GM18951 (cell line): Measurements from ENCODE around the gene SMKR1.

Experiments
- POLR2A ChIP-seq: IDR thresholded peaks from 4 replicates; pipeline ENCODE4 v1.6.1; 2011; ENCODE audit warnings: mild to moderate bottlenecking; ENCODE audit not compliant: insufficient read length, insufficient read depth; ENCODE audit errors: extremely low read depth
- in situ Hi-C: fragments of 300-500 bp; cut with MboI; formaldehyde crosslinking; loops from one replicate; pipeline ENCODE4 v1.12.0; 2022; ENCODE audit warnings: low sequenced_read_pairs, mixed read lengths, inconsistent platforms; ENCODE audit not compliant: unreplicated experiment

Gene SMKR1

DNA sequence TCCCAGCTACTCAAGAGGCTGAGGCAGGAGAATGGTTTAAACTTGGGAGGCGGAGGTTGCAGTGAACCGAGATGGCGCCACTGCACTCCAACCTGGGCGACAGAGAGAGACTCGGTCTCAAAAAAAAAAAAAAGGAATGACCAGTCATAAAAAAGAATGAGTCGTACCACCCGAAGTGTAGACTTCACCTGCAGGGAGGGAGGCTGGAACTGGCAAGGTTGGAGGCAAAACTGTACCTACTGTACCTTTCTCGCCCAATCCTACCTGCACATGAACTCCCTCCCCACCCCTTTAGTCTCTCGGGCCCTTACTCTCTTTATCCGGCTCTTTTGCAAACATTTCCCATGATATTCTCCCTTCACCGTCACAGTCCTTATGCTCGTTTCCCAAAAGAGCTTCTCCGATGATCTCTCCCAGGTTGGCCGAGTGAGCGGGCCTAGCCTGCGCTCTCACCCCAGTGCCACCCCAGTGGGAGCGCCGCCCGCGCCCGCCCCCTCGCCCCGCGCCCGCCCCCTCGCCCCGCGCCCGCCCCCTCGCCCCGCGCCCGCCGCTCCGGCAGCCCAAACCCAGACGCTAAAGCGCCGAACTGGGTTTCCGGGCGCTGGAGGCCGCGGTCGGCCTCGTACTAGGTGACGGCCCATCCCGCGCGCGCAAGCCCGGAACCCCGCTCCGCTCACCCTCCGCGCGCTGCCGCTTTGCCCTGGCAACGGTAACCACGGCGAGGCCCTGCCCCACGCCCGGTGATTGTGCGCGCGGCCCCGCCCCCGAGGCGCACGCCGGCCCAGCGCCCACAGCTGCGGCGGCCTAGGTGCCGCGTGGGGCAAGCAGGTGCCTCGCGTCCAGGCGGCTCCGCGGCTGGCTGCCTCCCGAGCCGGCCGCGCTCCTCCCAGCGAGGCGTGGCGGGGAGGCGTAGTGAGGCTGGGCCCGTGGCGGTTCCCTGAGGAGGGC lies at the start of gene SMKR1:
SMKR1 (plus strand) TSS at position 772 of the 948 bp plus-strand sequence. CDS start 294 bp downstream, outside the sequence.
- peak; percentile 41 for TF ChIP-seq POLR2A

DNA sequence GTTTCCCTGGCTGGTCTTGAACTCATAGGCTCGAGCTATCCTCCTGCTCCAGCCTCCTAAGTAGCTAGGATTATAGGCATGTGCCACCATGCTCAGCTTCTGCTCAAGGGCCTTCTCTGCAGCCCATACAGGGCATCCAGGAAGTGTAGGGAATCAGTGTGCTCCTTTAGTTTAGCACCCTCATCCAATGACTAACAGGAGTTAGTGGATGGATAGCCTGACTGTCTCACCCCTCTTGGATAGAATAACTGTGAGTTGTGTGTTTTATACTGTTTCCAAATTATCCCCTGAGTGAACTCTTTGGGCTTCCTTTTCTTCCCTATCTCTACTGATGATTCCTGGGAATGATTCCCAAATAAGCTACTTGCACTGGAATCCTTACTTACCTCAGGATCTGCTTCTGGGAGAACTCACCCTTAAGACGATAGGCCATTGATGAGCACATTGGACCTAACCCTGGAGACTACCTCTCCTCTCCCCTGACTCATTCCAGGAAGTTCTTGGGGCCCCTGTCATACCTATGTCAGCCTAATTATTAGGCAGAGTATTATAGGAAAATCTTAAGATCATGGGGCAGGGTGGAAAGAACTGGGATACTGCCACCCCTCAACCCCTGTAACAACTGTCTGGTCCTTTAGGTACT lies 49.6 kb upstream of the SMKR1 start:
- no peak for TF ChIP-seq POLR2A
- in situ Hi-C loops, result no loop called here

More for the DNA sequence above, at the start of gene SMKR1:
- in situ Hi-C loops, result no loop called here

DNA sequence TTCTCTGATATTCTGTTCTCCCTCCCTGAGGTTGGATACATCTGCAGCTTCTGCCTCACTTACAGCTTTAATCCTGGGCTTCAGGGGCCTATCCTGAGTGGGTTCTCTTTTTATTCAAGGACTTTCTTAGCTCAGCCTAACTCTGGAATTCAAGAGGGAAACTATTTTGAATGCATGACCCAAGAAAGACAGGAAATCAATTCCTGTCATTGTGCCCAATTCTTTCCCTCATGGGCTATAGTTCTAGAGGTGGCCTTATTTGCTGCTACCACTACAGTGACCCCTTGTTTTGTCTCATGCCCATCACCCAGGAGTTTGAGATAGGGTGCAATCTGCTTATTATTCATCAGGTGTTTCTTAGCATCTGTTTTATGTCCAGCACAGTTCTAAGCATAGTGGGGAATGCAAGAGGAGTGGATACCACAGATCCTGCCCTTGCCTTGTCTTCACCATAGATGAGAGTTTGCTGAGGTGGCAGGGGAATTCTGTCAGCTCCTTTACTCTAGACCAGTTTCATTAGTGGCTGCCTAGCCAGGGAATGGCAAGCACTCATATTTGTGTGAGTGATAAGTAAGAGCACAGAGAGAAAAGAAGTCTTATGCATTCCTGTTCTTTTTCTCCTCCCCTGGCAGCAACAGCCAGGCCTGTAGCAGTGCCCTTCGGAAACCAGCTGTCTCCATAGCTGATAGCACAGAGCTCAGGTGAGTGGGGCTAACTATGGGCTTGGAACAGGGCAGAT lies 48.7 kb upstream of the SMKR1 start:
- TF ChIP-seq POLR2A, result no peak
- in situ Hi-C loops, result no loop called here

DNA sequence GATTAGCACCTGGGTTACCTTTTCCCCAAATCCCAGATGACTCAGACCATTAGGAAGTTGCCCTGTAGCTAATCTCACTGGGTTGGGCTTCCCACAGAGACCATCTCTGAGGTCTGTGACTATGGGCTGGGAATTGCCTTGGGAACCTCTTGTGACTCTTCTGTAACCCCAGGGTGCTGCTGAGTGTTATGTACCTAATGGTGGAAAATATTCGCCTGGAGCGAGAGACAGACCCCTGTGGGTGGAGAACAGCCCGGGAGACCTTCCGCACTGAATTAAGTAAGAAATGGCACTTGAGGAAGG lies 48.1 kb upstream of the SMKR1 start:
- no peak for TF ChIP-seq POLR2A
- in situ Hi-C loops, result no loop called here

DNA sequence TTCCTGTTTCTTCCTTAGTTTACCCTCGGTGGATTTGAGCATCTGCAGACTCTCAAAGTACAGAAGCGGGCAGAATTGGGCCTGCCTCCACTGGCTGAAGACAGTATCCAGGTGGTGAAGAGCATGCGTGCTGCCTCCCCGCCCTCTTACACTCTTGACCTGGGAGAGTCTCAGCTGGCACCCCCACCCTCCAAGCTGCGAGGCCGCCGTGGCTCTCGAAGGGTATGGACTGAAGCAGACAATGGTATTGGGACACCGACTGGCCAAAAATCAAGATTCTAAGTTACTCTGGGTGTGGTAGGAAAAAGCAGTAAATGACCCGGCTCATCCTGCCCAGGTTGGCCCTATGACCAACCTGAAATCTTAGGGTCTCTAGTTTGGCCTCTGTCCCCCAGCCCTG lies 45.9 kb upstream of the SMKR1 start:
- TF ChIP-seq POLR2A, result no peak
- in situ Hi-C loops, result no loop called here

DNA sequence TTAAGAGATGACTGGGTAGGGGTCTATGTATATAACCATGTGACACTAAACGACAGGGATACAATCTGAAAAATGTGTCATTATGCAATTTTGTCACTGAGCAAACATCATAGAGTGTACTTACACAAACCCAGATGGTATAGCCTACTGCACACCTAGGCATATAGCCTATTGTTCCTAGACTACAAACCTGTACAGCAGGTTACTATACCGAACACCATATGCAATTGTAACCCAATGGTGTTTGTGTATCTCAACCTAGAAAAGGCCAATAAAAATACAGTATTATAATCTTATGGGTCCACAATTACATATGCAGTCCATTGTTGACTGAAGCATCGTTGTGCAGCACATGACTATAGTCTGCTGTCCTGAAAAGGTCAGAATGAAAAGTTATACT lies 45.2 kb upstream of the SMKR1 start:
- TF ChIP-seq POLR2A, result no peak
- in situ Hi-C loops, result no loop called here

DNA sequence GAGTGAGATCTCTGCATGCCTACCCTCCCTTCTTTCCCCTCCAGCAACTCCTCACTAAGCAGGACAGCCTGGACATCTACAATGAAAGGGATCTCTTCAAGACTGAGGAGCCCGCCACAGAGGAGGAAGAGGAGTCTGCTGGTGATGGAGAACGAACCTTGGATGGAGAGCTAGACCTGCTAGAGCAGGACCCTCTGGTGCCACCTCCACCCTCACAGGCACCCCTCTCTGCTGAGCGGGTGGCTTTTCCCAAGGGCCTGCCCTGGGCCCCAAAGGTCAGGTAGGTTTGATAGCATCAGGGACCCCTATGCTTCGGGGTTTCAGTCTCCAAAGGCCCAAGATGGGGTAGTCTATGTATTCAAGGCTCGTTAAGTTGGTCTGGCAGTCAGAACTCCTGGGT lies 44.2 kb upstream of the SMKR1 start:
- no peak for TF ChIP-seq POLR2A
- in situ Hi-C loops, result no loop called here

DNA sequence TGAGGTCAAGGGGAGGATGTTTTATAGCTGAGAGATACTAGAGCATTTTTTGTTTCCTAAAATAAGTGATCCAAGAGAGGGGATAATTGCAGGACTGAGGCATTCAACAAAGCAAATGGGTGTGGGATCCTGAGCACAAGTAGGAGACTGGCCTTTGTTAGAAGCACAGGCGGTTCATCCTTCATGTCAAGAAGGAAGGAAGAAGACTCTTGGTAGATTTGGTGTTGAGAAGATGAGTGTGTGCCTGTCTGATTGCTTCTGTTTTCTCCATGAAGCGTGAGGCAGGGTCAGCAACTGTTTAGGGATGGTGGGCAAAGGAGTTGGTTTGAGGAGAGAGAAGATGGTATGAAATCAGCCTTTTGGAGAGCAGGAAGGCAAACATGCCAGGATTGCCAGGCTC lies 40.5 kb upstream of the SMKR1 start:
- in situ Hi-C loops, result no loop called here
- no peak for TF ChIP-seq POLR2A

DNA sequence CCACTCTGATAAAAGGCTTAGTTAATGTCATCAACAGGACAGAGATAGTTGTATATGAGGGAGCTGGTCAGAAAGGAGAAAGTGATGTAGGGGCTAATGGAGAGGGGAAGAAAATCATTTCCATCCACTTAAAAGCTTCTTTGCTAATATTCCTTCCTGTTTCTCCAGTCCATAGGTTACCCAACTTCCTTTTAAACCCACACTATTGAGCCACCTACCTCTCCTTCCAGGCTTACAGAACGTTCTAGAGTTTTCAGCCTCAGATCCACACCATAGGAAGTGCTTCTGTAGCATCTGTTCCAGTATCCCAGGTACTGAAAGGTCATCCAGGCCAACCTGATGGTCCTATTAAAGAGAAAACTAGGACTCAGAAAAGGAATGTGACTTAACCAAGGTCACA lies 39.9 kb upstream of the SMKR1 start:
- in situ Hi-C loops, result no loop called here
- no peak for TF ChIP-seq POLR2A

DNA sequence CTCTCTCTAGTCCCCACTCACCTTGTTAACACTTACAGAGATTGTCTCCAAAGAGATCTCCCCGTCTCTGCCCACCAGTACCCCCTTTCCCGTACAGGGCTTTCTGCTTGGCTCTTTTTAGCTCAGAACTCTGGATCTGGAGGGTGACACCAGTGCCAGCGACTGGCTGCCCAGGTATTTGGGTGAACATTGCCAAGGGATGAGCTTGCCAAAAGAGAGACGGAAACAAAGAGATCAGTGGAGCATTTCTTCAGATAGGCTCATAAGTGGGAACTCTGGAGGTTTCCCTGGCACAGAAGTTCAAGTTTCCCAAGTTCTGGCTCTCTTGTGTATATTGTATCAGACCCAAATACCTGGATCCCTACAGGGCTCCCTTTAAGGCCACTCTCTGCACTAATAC lies 38.1 kb upstream of the SMKR1 start:
- in situ Hi-C loops, result no loop called here
- TF ChIP-seq POLR2A, result no peak

DNA sequence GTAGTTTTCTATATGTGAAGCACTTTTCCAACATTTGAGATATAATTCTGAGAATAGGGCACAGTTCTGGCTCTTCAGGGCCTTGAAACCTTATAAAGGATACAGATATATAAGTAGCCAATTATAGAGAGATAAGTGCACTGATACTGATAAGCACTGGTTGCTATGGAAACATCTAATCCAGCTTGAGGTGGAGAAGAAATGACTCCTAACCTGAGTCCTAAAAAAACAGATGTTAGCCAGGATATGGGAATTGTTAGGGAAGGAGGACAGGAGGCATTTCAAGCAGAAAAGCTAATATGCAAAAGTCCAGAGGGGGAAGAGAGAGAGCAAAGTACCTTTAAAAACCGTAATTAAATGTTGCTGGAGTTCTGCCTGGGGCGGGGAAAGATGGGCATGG lies 37.3 kb upstream of the SMKR1 start:
- no peak for TF ChIP-seq POLR2A
- in situ Hi-C loops, result no loop called here

DNA sequence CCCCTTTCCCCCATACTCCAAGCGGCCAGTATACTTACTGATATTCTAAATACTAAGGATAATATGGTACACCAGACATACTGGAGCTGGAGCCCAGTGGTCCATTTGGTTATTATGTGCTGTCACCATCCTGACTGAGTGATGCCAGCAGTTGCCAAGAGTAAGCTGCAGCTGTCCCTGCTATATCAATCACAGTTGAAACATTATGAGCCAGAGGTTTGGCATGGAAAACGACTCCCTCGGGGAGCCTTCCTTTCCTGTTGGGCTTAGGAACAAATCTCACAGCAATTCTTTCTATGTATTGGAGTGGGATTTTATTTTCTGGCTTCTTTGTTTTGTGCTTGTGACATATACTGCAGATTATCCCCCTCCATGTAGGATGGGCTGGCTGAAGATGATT lies 35.5 kb upstream of the SMKR1 start:
- in situ Hi-C loops, result no loop called here
- TF ChIP-seq POLR2A, result no peak

DNA sequence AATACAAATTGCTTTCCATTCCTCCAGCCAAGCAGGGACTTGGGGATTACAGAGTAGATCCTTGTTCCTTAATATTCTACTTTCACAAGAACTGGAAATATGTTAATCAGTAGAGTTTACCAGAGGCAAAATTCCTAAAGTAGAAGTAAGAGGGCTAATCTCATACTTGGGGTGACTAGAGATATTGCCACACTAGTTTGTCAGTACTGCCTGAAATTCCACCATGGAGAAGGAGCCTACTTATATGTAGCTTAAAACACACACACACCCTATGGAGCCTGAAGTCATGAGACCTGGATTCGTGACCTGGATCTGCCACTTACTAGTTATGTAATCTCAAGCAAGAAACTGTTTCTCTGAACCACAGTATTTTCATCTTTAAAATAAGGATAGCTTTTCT lies 34.2 kb upstream of the SMKR1 start:
- in situ Hi-C loops, result no loop called here
- no peak for TF ChIP-seq POLR2A
